Anterior cingulate cortex (tissue), 58 donors: ENCODE measurements around the gene ANO3.
A peak's percentile ranks its signal among the peaks of the same experiment; 100 is the strongest.
"Not testable (repeated sequence)": the region's sequence is repeated elsewhere in the genome, so short reads cannot be mapped to it uniquely, and the experiment has no call there.

ENCODE experiments used
- DNase-seq, 58 donors: peaks; one replicate each; lab custom pipeline; 2025; lab: John Stamatoyannopoulos, UW

Gene ANO3

DNA sequence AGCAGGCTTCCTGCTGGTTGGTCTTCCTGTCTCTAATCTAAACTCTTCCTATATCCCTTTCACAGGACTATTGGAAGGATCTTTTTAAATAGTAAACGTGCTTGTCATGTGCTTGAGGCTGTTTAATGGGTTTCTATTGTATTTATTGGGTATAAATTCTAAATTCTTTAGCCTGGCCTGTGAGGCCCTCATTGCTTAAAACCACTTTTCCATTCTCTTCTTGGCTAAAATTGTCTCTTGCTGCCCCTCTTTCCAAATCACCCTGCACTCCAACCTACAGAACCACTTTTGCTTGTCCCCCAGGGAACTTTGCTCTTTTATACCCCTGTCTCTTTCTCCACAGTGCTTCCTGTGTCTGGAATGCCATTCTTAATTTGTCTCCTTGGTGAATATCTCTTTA lies 286.5 kb downstream of the ANO3 start:
- no peak for DNase-seq

- no peak for DNase-seq
Measured at GRCh38 chr11:26620282-26621045, 288.5 kb downstream of the ANO3 start.

DNA sequence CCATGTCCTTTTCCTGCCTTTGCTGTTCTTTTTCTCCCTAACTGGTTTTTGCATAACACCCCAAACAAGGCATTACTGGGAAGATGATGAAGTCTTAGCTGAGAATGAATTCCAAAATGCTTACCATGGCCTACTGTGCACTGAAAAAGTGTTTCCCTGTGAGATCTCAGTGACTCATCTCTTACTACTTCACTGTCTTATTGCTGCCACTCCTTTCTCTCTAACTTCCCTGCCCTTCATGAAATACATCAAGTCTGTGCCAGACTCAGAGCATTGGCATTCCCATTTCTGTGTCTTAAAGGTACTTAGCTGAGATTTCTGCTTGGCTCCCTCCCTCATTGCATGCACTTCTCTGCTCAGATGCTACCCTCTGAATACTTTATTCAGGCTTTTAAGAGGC lies 289.2 kb downstream of the ANO3 start:
- DNase-seq, result no peak

DNA sequence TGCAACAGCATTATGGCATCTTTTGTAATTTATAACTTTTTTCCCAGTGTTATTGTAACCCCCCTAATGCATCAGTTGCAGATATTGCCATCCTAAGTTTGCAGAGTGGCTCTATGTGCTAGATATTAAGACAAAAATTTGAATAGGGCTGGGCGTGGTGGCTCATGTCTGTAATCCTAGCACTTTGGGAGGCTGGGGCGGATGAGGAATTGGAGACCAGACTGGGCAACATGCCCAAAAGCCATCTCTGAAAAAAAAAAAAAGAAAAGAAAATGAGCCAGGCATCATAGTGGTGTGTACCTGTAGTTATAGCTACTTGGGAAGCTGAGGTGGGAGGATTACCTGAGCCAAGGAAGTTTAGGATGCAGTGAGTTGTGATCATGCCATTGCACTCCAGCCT lies 290.3 kb downstream of the ANO3 start:
- DNase-seq, result no peak

- no peak for DNase-seq
Measured at GRCh38 chr11:26623076-26623659, 291.2 kb downstream of the ANO3 start.

GRCh38 chr11:26626346-26626745 lies 294.4 kb downstream of the ANO3 start:
- no peak for DNase-seq

DNA sequence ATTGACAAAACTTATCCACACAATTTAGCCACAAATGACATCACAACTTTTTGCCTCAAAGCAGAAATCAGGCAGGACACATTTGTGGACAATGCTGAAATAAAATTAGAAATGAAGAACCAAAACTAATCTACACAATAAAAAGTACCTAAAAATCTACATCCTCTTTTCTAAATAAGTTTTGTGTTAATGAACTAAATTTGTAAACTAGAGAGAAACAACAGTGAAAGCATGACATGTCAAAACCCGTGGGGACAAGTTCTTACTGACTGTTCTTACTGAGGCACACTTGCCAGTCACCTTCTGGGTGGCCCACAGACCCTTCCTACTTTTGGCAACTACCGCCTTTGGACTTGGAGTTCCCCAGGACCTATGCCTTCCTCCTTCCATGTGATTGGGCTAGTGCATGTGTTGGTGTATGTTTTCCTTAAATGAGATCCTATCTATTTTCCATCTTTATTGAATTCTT lies 300.8 kb downstream of the ANO3 start:
- DNase-seq, result no peak

GRCh38 chr11:26643314-26643713 lies 311.4 kb downstream of the ANO3 start:
- not testable (repeated sequence) for DNase-seq

GRCh38 chr11:26649884-26650283 lies 318.0 kb downstream of the ANO3 start:
- peak in 26 of 58 donors; percentile 1 to 39 (median 8) for DNase-seq

DNA sequence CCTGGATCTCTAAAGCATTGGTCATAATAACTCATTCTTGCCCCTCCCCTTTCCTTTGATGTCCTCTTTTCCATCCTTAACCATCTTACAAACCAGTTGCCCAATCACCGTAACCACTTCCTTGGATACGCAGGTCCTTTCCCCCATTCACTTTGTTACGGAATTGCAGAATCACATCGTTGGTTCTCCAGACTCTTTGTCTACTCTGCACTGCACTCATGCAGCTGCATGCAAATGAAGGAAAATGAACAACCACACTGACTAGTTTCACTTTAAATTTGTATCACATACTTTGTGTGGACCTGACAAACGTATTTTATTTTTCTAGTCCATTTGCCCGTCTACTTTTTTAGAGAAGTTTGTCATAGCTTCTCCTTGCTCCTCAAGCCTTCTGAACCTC lies 320.0 kb downstream of the ANO3 start:
- no peak for DNase-seq

DNA sequence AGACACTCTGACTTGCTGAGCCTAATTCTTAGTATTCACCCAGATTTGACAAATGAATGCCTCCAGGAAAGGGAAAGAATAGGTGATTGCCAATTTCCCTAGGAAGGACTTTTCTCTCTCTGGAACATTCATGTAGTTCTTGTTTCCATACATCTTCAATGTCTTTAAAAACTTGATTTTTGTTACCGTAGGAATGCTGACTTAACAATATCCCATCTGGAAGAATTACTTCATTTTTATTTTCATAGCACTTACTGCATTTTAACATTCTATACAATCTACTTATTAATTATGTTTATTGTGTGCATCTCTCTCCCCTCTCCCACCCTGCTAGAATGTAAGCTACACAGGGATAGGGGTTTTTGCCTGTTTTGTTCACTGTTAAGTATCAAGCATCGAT lies 323.4 kb downstream of the ANO3 start:
- DNase-seq, result no peak

- DNase-seq, result no peak
Measured at GRCh38 chr11:26662916-26663315, 331.0 kb downstream of the ANO3 start.

DNA sequence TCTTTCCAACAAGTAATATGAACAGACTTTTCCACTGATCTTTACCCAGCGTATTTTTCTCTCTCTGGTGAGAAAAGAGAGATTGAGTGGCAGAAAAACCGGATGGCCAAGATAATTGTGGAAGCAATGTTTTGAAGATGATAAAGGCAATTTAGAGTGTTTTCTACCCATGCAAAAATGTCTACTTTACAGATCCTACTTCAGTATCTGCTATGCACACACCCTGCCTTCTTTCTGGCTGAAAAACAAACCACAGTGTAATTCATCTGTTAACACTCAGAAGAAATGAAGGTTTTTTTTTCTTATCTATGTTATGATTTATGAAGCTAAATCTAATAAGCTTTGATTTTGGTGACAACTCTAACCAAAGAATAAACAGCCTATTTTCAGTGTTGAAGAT lies 333.1 kb downstream of the ANO3 start:
- no peak for DNase-seq

DNA sequence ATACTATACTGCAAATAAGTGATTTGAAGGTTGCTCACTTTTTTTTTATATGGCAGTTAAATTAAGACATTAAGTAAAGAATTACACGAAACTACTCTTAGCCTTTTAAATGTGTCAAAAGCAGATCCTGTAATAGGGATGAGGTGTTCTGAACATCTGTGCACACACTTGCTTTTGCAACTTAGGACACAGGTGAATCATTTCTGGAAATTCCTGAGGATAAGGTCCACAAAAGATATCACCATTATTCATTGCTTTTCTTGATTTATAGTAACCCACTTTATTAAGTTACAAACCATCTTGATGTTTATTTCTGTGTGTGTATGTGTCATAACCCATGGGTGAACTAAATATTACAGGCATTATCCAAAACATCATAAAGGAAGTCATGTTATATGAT lies 334.0 kb downstream of the ANO3 start:
- no peak for DNase-seq

- DNase-seq, result no peak
Measured at GRCh38 chr11:26675233-26675928, 343.5 kb downstream of the ANO3 start.

GRCh38 chr11:26676641-26677040 lies 344.7 kb downstream of the ANO3 start:
- DNase-seq, result no peak

DNA sequence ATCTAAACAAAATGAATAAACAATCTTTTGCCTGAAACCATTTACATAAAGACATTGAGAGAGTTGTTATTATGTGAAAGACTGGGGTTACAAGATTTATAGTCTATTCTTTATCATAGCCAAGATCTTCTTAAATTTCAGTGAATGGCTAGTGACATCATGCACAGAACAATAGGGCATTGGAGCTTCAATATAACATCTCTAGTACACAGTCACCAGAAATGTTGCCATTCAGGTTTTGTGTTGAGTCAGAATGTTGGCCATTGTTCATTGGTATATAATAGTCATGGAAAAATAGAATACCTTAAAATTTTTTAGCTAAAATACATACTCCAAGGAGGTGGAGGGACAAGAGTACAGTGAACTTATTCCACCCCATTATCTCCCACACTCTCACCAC lies 345.6 kb downstream of the ANO3 start:
- no peak for DNase-seq

DNA sequence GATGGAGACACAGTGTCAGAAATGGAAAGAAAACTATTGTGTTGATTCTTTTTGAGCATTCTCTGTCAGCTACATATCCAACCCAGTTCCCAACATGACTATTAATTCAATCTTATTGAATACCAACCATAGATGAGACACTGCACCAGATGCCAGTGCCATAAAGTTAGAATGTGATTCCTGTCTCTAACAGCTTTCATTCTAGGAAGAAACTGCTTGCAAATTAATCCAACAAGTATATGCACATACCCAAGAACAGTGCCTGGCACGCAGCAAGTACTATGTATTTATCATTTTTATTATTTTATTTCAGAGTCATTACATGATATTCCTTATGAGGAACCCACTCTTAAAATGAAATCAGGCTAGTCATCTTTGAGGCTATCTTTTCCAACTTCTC lies 355.4 kb downstream of the ANO3 start:
- DNase-seq, result no peak

DNA sequence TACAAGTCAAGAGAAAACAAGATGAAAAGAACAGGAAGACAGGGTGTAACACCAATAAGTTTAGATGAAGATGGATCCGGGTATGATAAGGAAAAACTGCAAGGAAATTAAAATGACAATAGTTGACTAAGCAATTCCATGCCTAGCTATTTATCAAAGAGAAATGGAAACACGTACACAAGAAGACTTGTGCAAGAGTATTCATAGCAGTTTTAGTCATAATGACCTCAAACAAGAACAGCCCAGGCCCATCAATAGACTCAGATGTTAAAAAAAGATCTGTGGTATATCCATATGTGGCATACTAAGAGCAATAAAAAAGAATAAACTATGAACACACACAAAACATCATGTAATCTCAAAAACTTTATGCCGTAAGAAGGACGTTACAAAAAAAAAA lies 356.8 kb downstream of the ANO3 start:
- DNase-seq, result no peak

- no peak for DNase-seq
Measured at GRCh38 chr11:26696330-26696729, 364.4 kb downstream of the ANO3 start.

DNA sequence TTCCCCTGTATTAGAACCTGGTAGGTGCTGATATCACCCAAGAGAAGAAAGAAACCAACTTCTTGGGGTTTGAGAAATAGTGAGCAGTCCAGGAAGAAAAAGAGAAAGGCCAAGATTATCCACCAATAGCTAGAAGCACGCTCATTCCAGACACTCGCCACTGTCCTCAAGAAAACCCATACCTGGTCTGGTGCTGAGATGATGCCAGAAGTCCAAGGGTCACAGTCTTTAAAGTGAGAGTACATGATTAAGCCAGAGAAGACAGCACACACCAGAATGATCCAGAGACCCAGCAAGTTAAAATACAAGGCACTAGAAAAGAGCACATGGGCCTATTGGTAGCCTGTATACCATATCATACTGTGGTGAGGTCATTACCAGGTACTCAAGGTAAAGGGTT lies 366.3 kb downstream of the ANO3 start:
- no peak for DNase-seq
